Caki2 (cell line): Measurements from ENCODE around the gene LMF1. TPM values are rescaled to one million over a fixed set of nuclear protein-coding genes. Genes with fewer than 3 reads are reported as not detected.

ENCODE experiments used
- DNase-seq: peaks from one replicate; pipeline ENCODE4 v3.0.0-alpha.2; 2015; ENCODE audit warnings: low read depth
- in situ Hi-C: cut with HindIII; loops from 2 replicates; pipeline ENCODE4 v1.10.0; 2016; ENCODE audit warnings: low sequenced_read_pairs, low pct_unique_long_range_greater_than_20kb, mixed read lengths
- total RNA-seq: library from RNA; depleted of rRNA; stranded (reverse); fragments of >200 nt; shearing (Covaris generic); gene quantifications from 2 replicates; pipeline ENCODE4 v1.2.3, GENCODE V29; 2014; ENCODE audit warnings: low replicate concordance; rRNA removed

Gene LMF1
- total RNA-seq: 16.5 and 35.6 TPM in 2 replicates

- peak; percentile 95 for DNase-seq
- in situ Hi-C loops: no loop called here
These were observed at the start of gene LMF1 for GRCh38 chr16:970766-971581. LMF1 (minus strand) TSS chr16:970984; CDS start chr16:970980, 4 bp downstream.

GRCh38 chr16:1020091-1020399 is 49.3 kb upstream of the LMF1 start:
- no peak for DNase-seq
- in situ Hi-C loops: no loop called here

DNA sequence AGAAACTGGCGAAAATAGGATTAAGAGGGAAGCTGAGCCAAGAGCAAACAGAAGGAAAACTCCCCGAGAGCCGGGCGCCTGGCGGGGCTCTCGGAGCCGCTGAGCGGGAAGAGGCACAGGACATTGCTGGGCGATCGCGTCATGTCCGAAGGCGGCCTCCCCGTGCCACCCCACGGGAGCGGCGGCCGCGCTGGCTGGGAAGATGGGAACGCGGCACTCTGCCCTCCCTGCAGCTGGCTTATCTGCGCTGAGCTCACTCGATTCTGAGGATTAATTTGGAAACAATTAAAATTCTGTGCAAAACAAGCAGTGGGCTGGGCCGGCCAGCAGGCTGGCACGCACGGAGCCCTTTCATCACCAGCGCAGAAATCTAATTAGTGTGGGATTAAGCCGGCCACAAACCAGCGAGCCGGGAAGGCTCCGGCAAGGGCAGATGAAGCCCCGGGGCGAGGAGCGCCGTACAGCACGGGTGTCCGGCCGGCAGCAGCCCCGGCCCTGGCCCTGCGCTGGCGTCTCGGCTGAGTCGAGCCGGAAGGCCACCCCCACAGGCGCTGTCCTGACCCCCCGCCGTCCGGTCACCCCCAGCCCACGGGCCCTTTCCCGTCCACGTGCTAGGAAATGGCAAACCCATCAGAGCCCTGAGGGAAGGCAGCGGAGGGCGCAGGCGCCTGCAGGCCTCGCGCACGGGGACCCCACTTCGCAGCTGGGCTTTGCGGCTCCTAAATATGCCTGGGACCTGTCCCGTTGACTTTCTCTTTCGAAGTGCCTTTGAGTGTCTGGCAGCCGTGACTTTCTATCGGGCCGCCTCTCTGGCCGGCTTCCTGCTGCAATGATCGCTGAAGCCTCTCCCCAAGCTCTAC is 48.7 kb upstream of the LMF1 start:
- no peak for DNase-seq
- in situ Hi-C loops: no loop called here

GRCh38 chr16:1018447-1019198 is 47.8 kb upstream of the LMF1 start:
- DNase-seq: no peak
- in situ Hi-C loops: no loop called here

DNA sequence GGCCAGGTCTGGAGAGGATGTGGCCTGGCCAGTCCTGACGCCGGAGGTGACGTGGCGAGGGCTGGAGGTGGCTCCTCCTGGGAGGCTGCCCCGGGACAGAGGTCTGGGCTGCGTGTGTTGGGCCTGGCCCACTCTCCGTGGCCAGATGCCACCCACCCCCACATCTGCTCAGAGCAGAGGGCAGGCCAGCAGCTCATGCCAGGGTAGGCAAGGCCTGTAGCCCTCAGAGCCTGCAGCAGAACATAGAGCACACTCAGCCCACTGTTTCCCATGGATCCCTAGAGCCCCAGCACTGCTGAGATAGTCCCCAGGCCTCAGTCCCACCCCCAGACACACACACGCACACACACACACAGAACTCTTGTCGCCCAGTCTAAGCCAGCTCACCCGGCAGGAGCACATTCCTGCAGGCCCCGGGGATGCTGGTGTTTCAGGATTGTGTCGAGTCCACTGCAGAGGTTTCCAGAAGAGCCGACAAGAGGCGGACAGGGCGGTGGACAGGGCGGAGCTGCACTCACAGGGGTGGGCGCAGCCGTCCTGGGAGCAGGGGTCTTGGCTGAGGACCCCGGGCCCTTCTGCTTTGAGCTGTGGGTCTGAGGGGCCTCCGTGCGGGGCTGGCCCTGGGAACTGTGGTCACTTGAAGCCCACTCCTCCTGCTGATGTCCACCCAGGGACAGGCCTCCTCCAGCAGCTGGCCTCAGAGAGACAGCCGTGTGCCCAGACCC is 44.1 kb upstream of the LMF1 start:
- no peak for DNase-seq
- in situ Hi-C loops: no loop called here

GRCh38 chr16:1014221-1014620 is 43.4 kb upstream of the LMF1 start:
- DNase-seq: no peak
- in situ Hi-C loops: no loop called here

DNA sequence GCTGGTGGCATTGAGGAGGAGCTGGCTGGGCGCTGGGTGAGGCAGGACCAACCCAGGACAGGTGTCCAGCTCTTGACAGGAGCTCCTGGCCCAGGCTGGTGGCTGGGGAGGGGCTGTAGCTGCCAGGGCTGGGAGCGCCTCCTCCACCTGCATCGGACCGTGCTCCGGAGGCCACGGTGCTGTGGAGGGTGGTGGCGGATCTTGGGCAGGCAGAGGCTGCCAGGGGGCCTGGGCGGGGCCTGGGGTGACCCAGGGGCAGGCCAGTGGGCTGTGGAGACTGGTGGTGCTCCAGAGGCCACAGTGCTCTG is 42.8 kb upstream of the LMF1 start:
- DNase-seq: no peak
- in situ Hi-C loops: no loop called here

DNA sequence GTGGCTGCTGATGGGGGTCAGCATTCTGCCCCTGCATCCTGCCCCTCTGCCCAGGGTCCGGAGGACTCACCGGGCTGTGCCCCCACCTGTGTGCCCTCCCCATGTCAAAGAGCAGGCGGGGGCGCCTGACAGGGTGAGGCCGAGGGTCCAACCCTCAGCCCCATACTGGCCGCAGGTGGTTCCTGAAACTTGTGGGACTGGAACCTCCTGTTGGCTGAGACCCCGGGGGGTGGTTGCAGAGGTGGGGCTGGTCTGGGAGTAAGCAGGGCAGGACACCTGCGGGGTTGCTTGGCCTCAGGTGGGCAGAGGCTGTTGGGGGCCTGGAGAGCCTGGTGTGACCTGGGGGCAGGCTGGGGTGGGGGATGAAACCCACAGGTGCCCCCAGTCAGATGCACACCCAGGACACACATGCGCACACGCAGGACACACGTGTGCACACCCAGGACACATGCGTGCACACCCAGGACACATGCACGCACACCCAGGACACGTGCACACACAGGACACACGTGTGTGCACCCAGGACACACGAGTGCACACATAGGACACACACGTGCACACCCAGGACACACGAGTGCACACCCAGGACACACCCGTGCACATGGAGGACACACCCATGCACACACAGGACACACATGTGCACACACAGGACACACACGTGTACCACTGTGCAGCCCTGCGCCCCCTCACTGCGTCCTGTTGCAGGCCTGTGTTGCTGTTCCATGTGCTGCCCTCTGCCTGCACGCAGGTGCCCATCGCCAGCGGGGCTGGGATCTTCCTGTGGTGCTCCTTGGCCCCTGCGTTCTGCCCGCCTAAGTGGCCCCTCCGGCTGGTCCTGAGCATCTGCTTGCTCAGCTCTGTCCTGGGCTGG is 42.2 kb upstream of the LMF1 start:
- DNase-seq: no peak

DNA sequence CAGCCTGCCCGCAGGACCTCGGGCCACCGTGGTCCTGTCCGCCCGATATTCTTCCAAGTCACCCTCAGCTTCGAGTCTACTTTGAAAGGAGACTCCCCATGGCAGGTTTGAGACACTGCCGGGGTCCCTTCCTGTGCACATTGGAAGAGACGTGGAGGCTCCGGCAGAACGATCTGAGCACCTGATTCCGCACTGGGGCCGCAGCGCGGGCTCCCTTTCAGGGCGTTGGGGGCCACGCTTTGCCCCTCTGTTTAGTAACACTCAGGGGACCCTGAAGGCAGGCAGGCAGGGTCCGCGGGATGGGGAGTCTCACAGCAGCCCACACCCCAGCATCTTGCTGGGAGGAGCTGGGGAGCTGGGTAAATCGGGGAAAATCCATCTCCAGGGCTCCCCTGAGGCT is 41.4 kb upstream of the LMF1 start:
- no peak for DNase-seq
- in situ Hi-C loops: no loop called here

More for the DNA sequence above, 42.2 kb upstream of the LMF1 start:
- in situ Hi-C loops: no loop called here

- in situ Hi-C loops: no loop called here
- no peak for DNase-seq
These were observed 40.7 kb upstream of the LMF1 start for GRCh38 chr16:1011316-1012082.

GRCh38 chr16:1010815-1011214 is 40.0 kb upstream of the LMF1 start:
- in situ Hi-C loops: no loop called here

DNA sequence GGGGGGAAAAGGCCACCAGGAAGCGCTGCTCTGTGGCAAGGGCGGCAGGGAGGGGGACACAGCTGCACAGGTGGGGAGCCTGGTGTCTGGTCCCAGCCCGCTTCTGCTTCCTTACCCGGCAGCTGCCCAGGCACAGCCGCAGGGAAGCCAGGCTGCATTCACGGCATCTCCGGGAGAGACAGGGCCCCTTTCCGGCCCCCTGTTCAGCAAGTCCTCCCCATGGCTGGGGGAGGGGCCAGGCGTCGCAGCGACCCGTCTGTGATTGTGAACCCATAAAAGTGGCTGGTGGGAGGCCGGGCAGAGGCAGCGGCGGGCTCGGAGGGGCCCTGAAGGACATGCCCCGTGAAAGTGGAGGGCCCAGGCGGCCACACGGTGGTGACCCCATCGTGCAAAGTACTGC is 39.5 kb upstream of the LMF1 start:
- no peak for DNase-seq
- in situ Hi-C loops: no loop called here

More at GRCh38 chr16:1010815-1011214, 40.0 kb upstream of the LMF1 start:
- no peak for DNase-seq

DNA sequence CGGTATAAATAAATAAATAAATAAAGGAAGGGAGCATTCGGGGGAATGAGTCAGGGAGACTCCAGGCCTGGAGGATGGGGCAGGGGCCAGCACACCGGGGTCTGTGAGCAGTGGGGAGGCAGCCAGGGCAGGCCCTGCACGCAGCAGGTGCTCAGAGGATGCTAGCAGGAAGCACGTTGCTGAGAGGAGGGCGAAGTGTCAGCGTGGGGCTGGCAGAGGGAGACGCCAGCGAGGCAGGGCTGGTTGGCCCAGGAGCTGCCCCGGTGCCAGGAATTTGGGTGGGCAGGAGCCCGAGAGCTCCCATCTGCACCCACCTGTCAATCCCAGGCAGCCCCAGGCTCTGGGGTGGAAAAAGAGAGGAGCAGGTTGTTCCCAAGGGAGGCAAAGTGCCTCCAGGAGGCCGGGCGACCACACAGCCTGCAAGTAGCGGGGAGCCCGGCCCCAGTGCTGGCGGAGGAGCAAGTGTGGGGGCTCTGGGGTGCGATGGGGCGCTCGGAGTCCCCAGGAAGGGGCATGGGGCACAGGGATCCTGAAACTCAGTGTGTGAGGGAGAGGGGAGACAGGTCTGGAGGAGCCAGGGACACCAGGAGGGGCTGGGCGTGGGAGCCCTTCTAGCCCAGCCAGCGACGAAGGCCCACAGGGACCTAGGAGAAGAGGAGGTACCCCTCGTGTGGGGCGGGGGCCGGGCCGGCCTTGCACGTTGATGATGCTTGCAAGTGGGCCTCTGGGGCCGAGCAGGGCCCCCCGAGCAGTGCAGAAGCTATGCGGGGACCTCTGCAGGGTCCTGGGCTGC is 38.8 kb upstream of the LMF1 start:
- no peak for DNase-seq
- in situ Hi-C loops: no loop called here

GRCh38 chr16:1008085-1008484 is 37.3 kb upstream of the LMF1 start:
- no peak for DNase-seq
- in situ Hi-C loops: no loop called here

GRCh38 chr16:1007284-1007850 is 36.6 kb upstream of the LMF1 start:
- in situ Hi-C loops: no loop called here
- peak; percentile 53 for DNase-seq

GRCh38 chr16:1006781-1007180 is 36.0 kb upstream of the LMF1 start:
- no peak for DNase-seq
- in situ Hi-C loops: no loop called here
